Nucleus accumbens (tissue), 56 donors: Measurements from ENCODE around the gene ZNF418.
A peak's percentile ranks its signal among the peaks of the same experiment; 100 is the strongest.
"Not testable (repeated sequence)": the region's sequence is repeated elsewhere in the genome, so short reads cannot be mapped to it uniquely, and the experiment has no call there.

Experiments used
- DNase-seq, 56 donors: peaks; one replicate each; lab custom pipeline; 2025; lab: John Stamatoyannopoulos, UW

Gene ZNF418

GRCh38 chr19:57890706-57891105 lies 44.5 kb downstream of the ZNF418 start:
- not testable (repeated sequence) for DNase-seq

GRCh38 chr19:57888560-57889231 lies 46.5 kb downstream of the ZNF418 start, which contains the start of gene ZNF814:
Gene ZNF814, minus strand, starts transcription at chr19:57889037. Its CDS starts 235 bp downstream, at chr19:57888802.
- DNase-seq: peak; percentile 9 to 94 (median 78)

GRCh38 chr19:57888107-57888559 lies 47.1 kb downstream of the ZNF418 start:
- DNase-seq: peak in 1 of 56 donors; percentile 17

- no peak for DNase-seq
These were observed 47.8 kb downstream of the ZNF418 start for GRCh38 chr19:57887195-57887941.

- DNase-seq: no peak
These were observed 49.2 kb downstream of the ZNF418 start for GRCh38 chr19:57886046-57886445.

GRCh38 chr19:57873883-57874799 lies 61.1 kb downstream of the ZNF418 start:
- not testable (repeated sequence) for DNase-seq

GRCh38 chr19:57872450-57872849 lies 62.8 kb downstream of the ZNF418 start:
- DNase-seq: no peak
